Measurements from ENCODE around the gene CAMK1D.

- TF ChIP-seq CTCF (IDR thresholded peaks at IDR 0.05; ENCODE audit: poor library complexity) (no peak), EZH2 (IDR thresholded peaks at IDR 0.05; ENCODE audit: borderline replicate concordance) (no peak), EZH2phosphoT487 (IDR thresholded peaks at IDR 0.05; ENCODE audit: low read depth, severe bottlenecking, unreplicated experiment) (no peak)
Measured at GRCh38 chr10:12444981-12445700, 95.8 kb downstream of the CAMK1D start.

Measured in hepatocyte (in vitro differentiated cells).